A549 (cell line): ENCODE measurements around the gene MMP24OS. TPM values are rescaled to one million over a fixed set of nuclear protein-coding genes. Genes with fewer than 3 reads are reported as not detected.

Source experiments
- ATAC-seq, 2 experiments: fragments of 200-7000 bp in 1 of 2; fragments of >200 bp in 1 of 2; cut with Nextera tagmentation in 1 of 2; cut with Tn5 transposase in 1 of 2; 3 replicates each; pipeline versions ENCODE4 v1.8.0 to v1.9.1; 2018 to 2020; ENCODE audit warnings: mild to moderate bottlenecking in 1 of 2, moderate library complexity in 1 of 2
- CTCF ChIA-PET: fragments of 300-600 bp; sonication (Branson Sonifier 250); formaldehyde crosslinking; extraction: SDS; loops from one replicate; lab custom pipeline; 2021; ENCODE audit warnings: antibody characterized with exemption, inconsistent platforms; lab: Yijun Ruan, JAX
- POLR2A ChIA-PET: fragments of 350-600 bp; formaldehyde crosslinking; extraction: SDS; loops from one replicate; lab custom pipeline; 2021; ENCODE audit warnings: antibody characterized with exemption, inconsistent platforms; lab: Yijun Ruan, JAX
- DNase-seq, 2 experiments: peaks; one replicate each; pipeline versions ENCODE4 v3.0.0 to v3.0.0-alpha.2; 2011 to 2016; ENCODE audit warnings: low read depth in 1 of 2, low spot score in 1 of 2
- FAIRE-seq: peaks from 2 replicates; lab custom pipeline; 2011; peaks lifted over from hg19 to GRCh38; lab: Jason Lieb, UNC
- H3K27ac ChIP-seq, 2 experiments: fragments of >200 bp; sonication (Bioruptor Twin); formaldehyde crosslinking; 3 replicates each; pipeline ENCODE4 v1.5.1; 2016 to 2017
- H3K4me1 ChIP-seq: fragments of >200 bp; sonication (Bioruptor Twin); formaldehyde crosslinking; 3 replicates; pipeline ENCODE4 v1.6.1; 2016
- H3K4me2 ChIP-seq: fragments of >200 bp; sonication (Bioruptor Twin); formaldehyde crosslinking; 3 replicates; pipeline ENCODE4 v1.6.1; 2016
- H3K4me3 ChIP-seq: fragments of >200 bp; sonication (Bioruptor Twin); formaldehyde crosslinking; 3 replicates; pipeline ENCODE4 v1.5.1; 2016
- H3K9me3 ChIP-seq: fragments of >200 bp; sonication (Bioruptor Twin); formaldehyde crosslinking; 3 replicates; pipeline ENCODE4 v1.6.1; 2016
- BCL3 ChIP-seq: fragments of >200 bp; sonication (Bioruptor Twin); formaldehyde crosslinking; IDR thresholded peaks from 3 replicates; pipeline ENCODE4 v1.6.1; 2016
- BHLHE40 ChIP-seq: IDR thresholded peaks from 2 replicates; pipeline ENCODE4 v1.6.1; 2012; ENCODE audit warnings: low read depth, low read length, inconsistent platforms
- CHD4 ChIP-seq: fragments of 200-600 bp; sonication (generic); IDR thresholded peaks from 2 replicates; pipeline ENCODE4 v1.6.1; 2016; ENCODE audit warnings: antibody characterized with exemption, mild to moderate bottlenecking, borderline replicate concordance
- CTCF ChIP-seq: fragments of >200 bp; sonication (Bioruptor Twin); formaldehyde crosslinking; IDR thresholded peaks from 3 replicates; pipeline ENCODE4 v1.5.1; 2016
- EHF ChIP-seq: fragments of 250-450 bp; sonication (Bioruptor Pico); IDR thresholded peaks from 2 replicates; pipeline ENCODE4 v1.5.0; 2020; ENCODE audit warnings: mild to moderate bottlenecking
- ESRRA ChIP-seq: fragments of 150-350 bp; IDR thresholded peaks from 2 replicates; pipeline ENCODE4 v1.6.1; 2014; ENCODE audit warnings: mild to moderate bottlenecking, low read length, borderline replicate concordance
- FOSL2 ChIP-seq, 2 experiments: fragments of 450-650 bp in 1 of 2; fragments of >200 bp in 1 of 2; sonication (Bioruptor Twin) in 1 of 2; formaldehyde crosslinking; IDR thresholded peaks; 2 replicates each; pipeline versions ENCODE4 v1.5.0 to v1.6.1; 2016 to 2020; ENCODE audit warnings: mild to moderate bottlenecking in 1 of 2, moderate library complexity in 1 of 2
- FOXS1 ChIP-seq: fragments of 250-450 bp; sonication (Bioruptor Pico); IDR thresholded peaks from 2 replicates; pipeline ENCODE4 v1.5.0; 2020; ENCODE audit warnings: mild to moderate bottlenecking, moderate library complexity
- JUN ChIP-seq, 2 experiments: fragments of >200 bp; sonication (Bioruptor Twin); formaldehyde crosslinking; IDR thresholded peaks; 2 replicates in 1 of 2; 3 replicates in 1 of 2; pipeline ENCODE4 v1.6.1; 2016 to 2017
- JUNB ChIP-seq: fragments of >200 bp; sonication (Bioruptor Twin); formaldehyde crosslinking; IDR thresholded peaks from 2 replicates; pipeline ENCODE4 v1.6.1; 2016
- KDM1A ChIP-seq: fragments of 200-600 bp; sonication (generic); IDR thresholded peaks from 2 replicates; pipeline ENCODE4 v1.6.1; 2016; ENCODE audit warnings: low read depth, mild to moderate bottlenecking
- MAX ChIP-seq: IDR thresholded peaks from 2 replicates; pipeline ENCODE4 v1.6.1; 2012
- MAZ ChIP-seq: fragments of 150-350 bp; IDR thresholded peaks from 2 replicates; pipeline ENCODE4 v1.6.1; 2014; ENCODE audit warnings: antibody characterized with exemption, low read depth, low read length, borderline replicate concordance
- MYC ChIP-seq: IDR thresholded peaks from 2 replicates; pipeline ENCODE4 v1.6.1; 2012; ENCODE audit warnings: mild to moderate bottlenecking, inconsistent platforms, low read length, improper control_type of control experiment, borderline replicate concordance
- PHF8 ChIP-seq: fragments of 200-600 bp; sonication (generic); IDR thresholded peaks from 2 replicates; pipeline ENCODE4 v1.6.1; 2016; ENCODE audit warnings: low read depth, mild to moderate bottlenecking, antibody characterized with exemption, moderate library complexity, borderline replicate concordance
- RAD21 ChIP-seq, 2 experiments: fragments of >200 bp in 1 of 2; sonication (Bioruptor Twin) in 1 of 2; formaldehyde crosslinking in 1 of 2; IDR thresholded peaks in 1 of 2; conservative IDR thresholded peaks in 1 of 2; 2 replicates in 1 of 2; 3 replicates in 1 of 2; pipeline ENCODE4 v1.6.1; 2012 to 2018; ENCODE audit warnings: inconsistent platforms in 1 of 2
- RARB ChIP-seq: fragments of 250-450 bp; sonication (Bioruptor Pico); IDR thresholded peaks from 2 replicates; pipeline ENCODE4 v1.8.0; 2021; ENCODE audit warnings: mild to moderate bottlenecking, moderate library complexity
- RCOR1 ChIP-seq: fragments of 150-350 bp; IDR thresholded peaks from 2 replicates; pipeline ENCODE4 v1.6.1; 2014; ENCODE audit warnings: antibody characterized with exemption, low read length, low read depth
- REST ChIP-seq: fragments of 200-600 bp; sonication (generic); IDR thresholded peaks from 2 replicates; pipeline ENCODE4 v1.6.1; 2016; ENCODE audit warnings: antibody characterized with exemption, mild to moderate bottlenecking, moderate library complexity
- SMC3 ChIP-seq: fragments of >200 bp; sonication (Bioruptor Twin); formaldehyde crosslinking; IDR thresholded peaks from 3 replicates; pipeline ENCODE4 v1.6.1; 2018; ENCODE audit warnings: inconsistent platforms
- SREBF2 ChIP-seq: fragments of 450-650 bp; IDR thresholded peaks from 2 replicates; pipeline ENCODE4 v1.6.1; 2014; ENCODE audit warnings: mild to moderate bottlenecking, moderate library complexity
- USF2 ChIP-seq: fragments of 450-650 bp; IDR thresholded peaks from 2 replicates; pipeline ENCODE4 v1.6.1; 2014; ENCODE audit warnings: antibody characterized with exemption
- ZC3H11A ChIP-seq: fragments of 450-650 bp; IDR thresholded peaks from 2 replicates; pipeline ENCODE4 v1.6.1; 2014; ENCODE audit warnings: antibody characterized with exemption, mild to moderate bottlenecking
- WGBS: methylation state at CpG from one replicate; pipeline ENCODE4 v1.1.6; 2017; ENCODE audit errors: missing lambda C conversion rate; 5-methylcytosine and 5-hydroxymethylcytosine counted together
- polyA plus RNA-seq, 4 experiments: library from polyadenylated mRNA; depleted of rRNA in 3 of 4; stranded (reverse); fragments of >200 nt; fragmentation: RNase III in 1 of 4; extraction: RNeasy Plus Mini Kit Qiagen cat#74134 plus additional on column Dnase treatment in 1 of 4; gene quantifications; 2 replicates in 3 of 4; 3 replicates in 1 of 4; pipeline ENCODE4 v1.2.3, GENCODE V29; 2011 to 2017

Gene MMP24OS
- polyA plus RNA-seq, 2 of the 4 experiments (the other 2 are of a cell fraction), result 13.6 to 40.5 TPM

GRCh38 chr20:35269055-35269781 lies 8.7 kb downstream of the MMP24OS start:
- Histone ChIP-seq H3K9me3 (no peaks in the 10 kb centered on the region), H3K4me1 (peaks cover 71% of the 10 kb centered on the region), H3K4me3 (no peak overlapping the region), H3K4me2 (peak overlapping the region; percentile 25; the same call in 2 of the 3 replicates), H3K27ac (peak overlapping the region; percentile 49 to 97)
- FAIRE-seq (no peak), ATAC-seq (peak; percentile 81 to 84), DNase-seq (peak; percentile 76 to 81)
- POLR2A ChIA-PET, result interaction anchor here (0.6 to 1.2 kb wide), 2 partner anchors 64 to 173 kb away, joined by 3 read pairs; no protein-coding TSS in a partner anchor
- CTCF ChIA-PET, result interaction anchor here (0.6 to 15.8 kb wide), 56 partner anchors 9 to 472 kb away, joined by 3 to 333 read pairs (median 4); partner anchors contain the start of genes ACSS2, CEP250, EDEM2 and EIF6
- 32% methylated on average over 14 of the region's 14 CpGs for WGBS
- TF ChIP-seq MAX (peak; percentile 52), RAD21 (conservative IDR thresholded peaks at IDR 0.05 in 1 of 2, IDR thresholded peaks at IDR 0.05 in 1 of 2) (peak; percentile 96), PHF8 (no peak), FOSL2 (IDR thresholded peaks at IDR 0.05) (no peak), FOSL2 (CRISPR knock-in tag; IDR thresholded peaks at IDR 0.05) (no peak), SMC3 (peak; percentile 94), JUN (IDR thresholded peaks at IDR 0.05) (0 out of 5 replicates have a peak, but pooled peaks of 1 of the 2 experiments have one; percentile 23), JUNB (no peak), BHLHE40 (no peak), FOXS1 (CRISPR knock-in tag) (no peak), RCOR1 (no peak), ESRRA (no peak), KDM1A (no peak), SREBF2 (no peak), EHF (CRISPR knock-in tag) (no peak), CTCF (peak; percentile 89), ZC3H11A (no peak), USF2 (no peak), MYC (no peak), CHD4 (no peak), MAZ (no peak), BCL3 (no peak)

- peak overlapping the region; percentile 98; the same call in 2 of the 3 replicates for H3K4me2 ChIP-seq
- POLR2A ChIA-PET, result no interaction called here
- CTCF ChIA-PET, result interaction anchor here (0.6 to 15.8 kb wide), 9 partner anchors 10 to 431 kb away, joined by 3 to 333 read pairs (median 14); partner anchors contain the start of genes ACSS2, EDEM2, GGT7 and MMP24OS
- DNase-seq (no peak), FAIRE-seq (no peak), ATAC-seq (no peak)
- H3K27ac ChIP-seq, result peak overlapping the region; percentile 97 to 100
- H3K4me3 ChIP-seq, result no peak overlapping the region
- 95% methylated on average over 12 of the region's 16 CpGs for WGBS
- H3K9me3 ChIP-seq, result no peaks in the 10 kb centered on the region
- peaks cover 77% of the 10 kb centered on the region for H3K4me1 ChIP-seq
- TF ChIP-seq RCOR1 (no peak), BCL3 (no peak), REST (no peak), CTCF (no peak), RARB (CRISPR knock-in tag) (no peak)
Observed at GRCh38 chr20:35267092-35267491, 10.8 kb downstream of the MMP24OS start.
